ENCODE results near the gene MAD2L2.

- TF ChIP-seq ZBED1 (IDR thresholded peaks at IDR 0.05) (no peak), ZNF384 (IDR thresholded peaks at IDR 0.05; ENCODE audit: low read depth, low read length) (no peak), CHD1 (IDR thresholded peaks at IDR 0.05; ENCODE audit: low read length) (no peak), TEAD1 (CRISPR knock-in tag; IDR thresholded peaks at IDR 0.05) (no peak), HMG20B (CRISPR knock-in tag; IDR thresholded peaks at IDR 0.05) (no peak), ZNF311 (CRISPR knock-in tag; IDR thresholded peaks at IDR 0.05) (no peak), STAT6 (CRISPR knock-in tag; IDR thresholded peaks at IDR 0.05) (no peak), REST (IDR thresholded peaks at IDR 0.05; ENCODE audit: borderline replicate concordance) (no peak), REST (CRISPR knock-in tag; IDR thresholded peaks at IDR 0.05; ENCODE audit: low read depth) (no peak), TARDBP (IDR thresholded peaks at IDR 0.05) (no peak), ZFP36 (IDR thresholded peaks at IDR 0.05; ENCODE audit: low read depth, low read length, partially characterized antibody) (no peak)
- TF ChIP-seq, protein P1, sequence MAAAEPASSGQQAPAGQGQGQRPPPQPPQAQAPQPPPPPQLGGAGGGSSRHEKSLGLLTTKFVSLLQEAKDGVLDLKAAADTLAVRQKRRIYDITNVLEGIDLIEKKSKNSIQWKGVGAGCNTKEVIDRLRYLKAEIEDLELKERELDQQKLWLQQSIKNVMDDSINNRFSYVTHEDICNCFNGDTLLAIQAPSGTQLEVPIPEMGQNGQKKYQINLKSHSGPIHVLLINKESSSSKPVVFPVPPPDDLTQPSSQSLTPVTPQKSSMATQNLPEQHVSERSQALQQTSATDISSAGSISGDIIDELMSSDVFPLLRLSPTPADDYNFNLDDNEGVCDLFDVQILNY (CRISPR knock-in tag; IDR thresholded peaks at IDR 0.05) = no peak
- TF ChIP-seq, protein P2, sequence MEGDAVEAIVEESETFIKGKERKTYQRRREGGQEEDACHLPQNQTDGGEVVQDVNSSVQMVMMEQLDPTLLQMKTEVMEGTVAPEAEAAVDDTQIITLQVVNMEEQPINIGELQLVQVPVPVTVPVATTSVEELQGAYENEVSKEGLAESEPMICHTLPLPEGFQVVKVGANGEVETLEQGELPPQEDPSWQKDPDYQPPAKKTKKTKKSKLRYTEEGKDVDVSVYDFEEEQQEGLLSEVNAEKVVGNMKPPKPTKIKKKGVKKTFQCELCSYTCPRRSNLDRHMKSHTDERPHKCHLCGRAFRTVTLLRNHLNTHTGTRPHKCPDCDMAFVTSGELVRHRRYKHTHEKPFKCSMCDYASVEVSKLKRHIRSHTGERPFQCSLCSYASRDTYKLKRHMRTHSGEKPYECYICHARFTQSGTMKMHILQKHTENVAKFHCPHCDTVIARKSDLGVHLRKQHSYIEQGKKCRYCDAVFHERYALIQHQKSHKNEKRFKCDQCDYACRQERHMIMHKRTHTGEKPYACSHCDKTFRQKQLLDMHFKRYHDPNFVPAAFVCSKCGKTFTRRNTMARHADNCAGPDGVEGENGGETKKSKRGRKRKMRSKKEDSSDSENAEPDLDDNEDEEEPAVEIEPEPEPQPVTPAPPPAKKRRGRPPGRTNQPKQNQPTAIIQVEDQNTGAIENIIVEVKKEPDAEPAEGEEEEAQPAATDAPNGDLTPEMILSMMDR (IDR thresholded peaks at IDR 0.05 in 2 of 3, conservative IDR thresholded peaks at IDR 0.05 in 1 of 3; ENCODE audit: insufficient read depth in 2 of 3, low read depth in 1 of 3, low read length in 3 of 3) = peak; percentile 20 to 42 (median 41); a peak in 3 of 6 replicates
- TF ChIP-seq, protein P3, sequence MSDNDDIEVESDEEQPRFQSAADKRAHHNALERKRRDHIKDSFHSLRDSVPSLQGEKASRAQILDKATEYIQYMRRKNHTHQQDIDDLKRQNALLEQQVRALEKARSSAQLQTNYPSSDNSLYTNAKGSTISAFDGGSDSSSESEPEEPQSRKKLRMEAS (CRISPR knock-in tag; IDR thresholded peaks at IDR 0.05) = no peak
Observed at GRCh38 chr1:11648732-11649158, 32.2 kb downstream of the MAD2L2 start.
